H9 (cell line): ENCODE results near the gene SYVN1. TPM values are rescaled to one million over a fixed set of nuclear protein-coding genes. Genes with fewer than 3 reads are reported as not detected.

Experiments
- DNase-seq: peaks from one replicate; pipeline ENCODE4 v3.0.0-alpha.2; 2017
- H2AFZ ChIP-seq: one replicate; pipeline ENCODE4 v1.6.1; 2013; ENCODE audit warnings: mild to moderate bottlenecking, low read length, control low read depth, moderate library complexity
- H2AK5ac ChIP-seq: 2 replicates; pipeline ENCODE4 v1.6.1; 2013; ENCODE audit warnings: low read length, control low read depth, mixed read lengths; ENCODE audit not compliant: insufficient read length
- H2BK120ac ChIP-seq: one replicate; pipeline ENCODE4 v1.6.1; 2013; ENCODE audit warnings: low read depth, mild to moderate bottlenecking, low read length, control low read depth, inconsistent platforms; ENCODE audit not compliant: poor library complexity, severe bottlenecking
- H2BK12ac ChIP-seq: 2 replicates; pipeline ENCODE4 v1.6.1; 2013; ENCODE audit warnings: low read length, control low read depth, mixed read lengths, low read depth; ENCODE audit not compliant: insufficient read length
- H2BK15ac ChIP-seq: 2 replicates; pipeline ENCODE4 v1.6.1; 2013; ENCODE audit warnings: low read depth, low read length, control low read depth
- H2BK20ac ChIP-seq: one replicate; pipeline ENCODE4 v1.6.1; 2013; ENCODE audit warnings: low read depth, mild to moderate bottlenecking, low read length, control low read depth, inconsistent platforms; ENCODE audit not compliant: poor library complexity, severe bottlenecking
- H2BK5ac ChIP-seq: 2 replicates; pipeline ENCODE4 v1.6.1; 2013; ENCODE audit warnings: low read length, control low read depth, mixed read lengths; ENCODE audit not compliant: insufficient read length
- H3K14ac ChIP-seq: 2 replicates; pipeline ENCODE4 v1.6.1; 2013; ENCODE audit warnings: low read length, control low read depth; ENCODE audit not compliant: insufficient read depth
- H3K18ac ChIP-seq: 2 replicates; pipeline ENCODE4 v1.6.1; 2013; ENCODE audit warnings: low read depth, mild to moderate bottlenecking, mixed read lengths, low read length, control low read depth; ENCODE audit not compliant: insufficient read length
- H3K23ac ChIP-seq: 2 replicates; pipeline ENCODE4 v1.6.1; 2013; ENCODE audit warnings: low read length, control low read depth, mixed read lengths, low read depth; ENCODE audit not compliant: insufficient read length
- H3K23me2 ChIP-seq: 2 replicates; pipeline ENCODE4 v1.6.1; 2013; ENCODE audit warnings: low read depth, mild to moderate bottlenecking, mixed read lengths, low read length, control low read depth; ENCODE audit not compliant: insufficient read length, poor library complexity, severe bottlenecking
- H3K27ac ChIP-seq: 2 replicates; pipeline ENCODE4 v1.5.1; 2013; ENCODE audit warnings: low read length, control low read depth, mixed read lengths, low read depth; ENCODE audit not compliant: insufficient read length
- H3K27me3 ChIP-seq: 2 replicates; pipeline ENCODE4 v1.6.1; 2013; ENCODE audit warnings: low read length, control low read depth, inconsistent platforms; ENCODE audit not compliant: insufficient read depth
- H3K4ac ChIP-seq: 2 replicates; pipeline ENCODE4 v1.6.1; 2013; ENCODE audit warnings: low read depth, mild to moderate bottlenecking, control low read depth, inconsistent platforms, low read length, moderate library complexity
- H3K4me1 ChIP-seq: 2 replicates; pipeline ENCODE4 v1.6.1; 2013; ENCODE audit warnings: low read length, control low read depth, inconsistent platforms; ENCODE audit not compliant: insufficient read depth
- H3K4me2 ChIP-seq: 2 replicates; pipeline ENCODE4 v1.6.1; 2013; ENCODE audit warnings: low read length, control low read depth, mixed read lengths; ENCODE audit not compliant: insufficient read length, insufficient read depth
- H3K56ac ChIP-seq: 2 replicates; pipeline ENCODE4 v1.6.1; 2013; ENCODE audit warnings: low read depth, mild to moderate bottlenecking, mixed read lengths, low read length, control low read depth; ENCODE audit not compliant: insufficient read length
- H3K79me1 ChIP-seq: 2 replicates; pipeline ENCODE4 v1.6.1; 2013; ENCODE audit warnings: low read depth, mild to moderate bottlenecking, moderate library complexity, low read length, control low read depth, inconsistent platforms; ENCODE audit not compliant: insufficient read depth, poor library complexity, severe bottlenecking
- H3K79me2 ChIP-seq: 2 replicates; pipeline ENCODE4 v1.6.1; 2013; ENCODE audit warnings: low read length, control low read depth, inconsistent platforms; ENCODE audit not compliant: insufficient read depth
- H3K9ac ChIP-seq: 2 replicates; pipeline ENCODE4 v1.6.1; 2013; ENCODE audit warnings: low read length, control low read depth, mixed read lengths; ENCODE audit not compliant: insufficient read length; ENCODE audit errors: extremely low read depth
- H3K9me3 ChIP-seq: one replicate; pipeline ENCODE4 v1.6.1; 2013; ENCODE audit warnings: low read depth, low read length, inconsistent platforms; ENCODE audit not compliant: control insufficient read depth
- H3T11ph ChIP-seq: one replicate; pipeline ENCODE4 v1.6.1; 2013; ENCODE audit warnings: mild to moderate bottlenecking, low read length, control low read depth, inconsistent platforms
- H4K20me1 ChIP-seq: one replicate; pipeline ENCODE4 v1.6.1; 2013; ENCODE audit not compliant: control insufficient read depth, insufficient read length, insufficient read depth
- H4K5ac ChIP-seq: 2 replicates; pipeline ENCODE4 v1.6.1; 2013; ENCODE audit warnings: low read depth, mild to moderate bottlenecking, mixed read lengths, low read length, control low read depth; ENCODE audit not compliant: insufficient read length
- H4K8ac ChIP-seq: replicated peaks from 2 replicates; pipeline ENCODE4 v1.6.1; 2013; ENCODE audit warnings: low read length, control low read depth, mixed read lengths, low read depth; ENCODE audit not compliant: insufficient read length
- H4K91ac ChIP-seq: 2 replicates; pipeline ENCODE4 v1.6.1; 2013; ENCODE audit warnings: low read depth, mild to moderate bottlenecking, moderate library complexity, mixed read lengths, low read length, control low read depth; ENCODE audit not compliant: insufficient read length
- H3K27ac Mint-ChIP-seq, 3 experiments: 2 replicates in 2 of 3; 3 replicates in 1 of 3; pipeline ENCODE4 v1.8.0; 2020 to 2021; ENCODE audit warnings: mixed read lengths in 3 of 3, mild to moderate bottlenecking in 1 of 3, moderate library complexity in 1 of 3
- H3K27me3 Mint-ChIP-seq: 2 replicates; pipeline ENCODE4 v1.8.0; 2021; ENCODE audit warnings: low read depth, mild to moderate bottlenecking, moderate library complexity, mixed read lengths
- H3K36me3 Mint-ChIP-seq, 3 experiments: 2 replicates in 2 of 3; 3 replicates in 1 of 3; pipeline ENCODE4 v1.8.0; 2020 to 2021; ENCODE audit warnings: low read depth in 3 of 3, mixed read lengths in 3 of 3; ENCODE audit not compliant: insufficient read depth in 1 of 3
- H3K4me1 Mint-ChIP-seq, 2 experiments: 2 replicates each; pipeline ENCODE4 v1.8.0; 2020; ENCODE audit warnings: mixed read lengths in 2 of 2
- H3K4me3 Mint-ChIP-seq, 2 experiments: 2 replicates in 1 of 2; 3 replicates in 1 of 2; pipeline ENCODE4 v1.8.0; 2020 to 2021; ENCODE audit warnings: mild to moderate bottlenecking in 2 of 2, mixed read lengths in 2 of 2, moderate library complexity in 1 of 2
- H3K9me3 Mint-ChIP-seq, 2 experiments: 2 replicates in 1 of 2; 3 replicates in 1 of 2; pipeline ENCODE4 v1.8.0; 2020; ENCODE audit warnings: mild to moderate bottlenecking in 2 of 2, mixed read lengths in 2 of 2, moderate library complexity in 1 of 2
- WGBS: extraction: QIAGEN DNeasy Blood & Tissue Kit; methylation state at CpG from one replicate; pipeline ENCODE4 v1.1.7; 2013; ENCODE audit warnings: missing lambda C conversion rate, low lambda C conversion rate, mixed read lengths; ENCODE audit not compliant: insufficient read length; ENCODE audit errors: extremely low coverage; 5-methylcytosine and 5-hydroxymethylcytosine counted together
- total RNA-seq: library from RNA; stranded (reverse); gene quantifications from 2 replicates; pipeline ENCODE4 v1.2.1, GENCODE V29; 2021
- TF ChIP-seq, protein P1 (sequence below): fragments of 200-600 bp; sonication (generic); conservative IDR thresholded peaks from 3 replicates; pipeline ENCODE4 v1.8.0; 2021; ENCODE audit warnings: antibody characterized with exemption, mild to moderate bottlenecking

SYVN1 gene
- total RNA-seq, 1 experiment from 2014 or later: 31.6 TPM

DNA sequence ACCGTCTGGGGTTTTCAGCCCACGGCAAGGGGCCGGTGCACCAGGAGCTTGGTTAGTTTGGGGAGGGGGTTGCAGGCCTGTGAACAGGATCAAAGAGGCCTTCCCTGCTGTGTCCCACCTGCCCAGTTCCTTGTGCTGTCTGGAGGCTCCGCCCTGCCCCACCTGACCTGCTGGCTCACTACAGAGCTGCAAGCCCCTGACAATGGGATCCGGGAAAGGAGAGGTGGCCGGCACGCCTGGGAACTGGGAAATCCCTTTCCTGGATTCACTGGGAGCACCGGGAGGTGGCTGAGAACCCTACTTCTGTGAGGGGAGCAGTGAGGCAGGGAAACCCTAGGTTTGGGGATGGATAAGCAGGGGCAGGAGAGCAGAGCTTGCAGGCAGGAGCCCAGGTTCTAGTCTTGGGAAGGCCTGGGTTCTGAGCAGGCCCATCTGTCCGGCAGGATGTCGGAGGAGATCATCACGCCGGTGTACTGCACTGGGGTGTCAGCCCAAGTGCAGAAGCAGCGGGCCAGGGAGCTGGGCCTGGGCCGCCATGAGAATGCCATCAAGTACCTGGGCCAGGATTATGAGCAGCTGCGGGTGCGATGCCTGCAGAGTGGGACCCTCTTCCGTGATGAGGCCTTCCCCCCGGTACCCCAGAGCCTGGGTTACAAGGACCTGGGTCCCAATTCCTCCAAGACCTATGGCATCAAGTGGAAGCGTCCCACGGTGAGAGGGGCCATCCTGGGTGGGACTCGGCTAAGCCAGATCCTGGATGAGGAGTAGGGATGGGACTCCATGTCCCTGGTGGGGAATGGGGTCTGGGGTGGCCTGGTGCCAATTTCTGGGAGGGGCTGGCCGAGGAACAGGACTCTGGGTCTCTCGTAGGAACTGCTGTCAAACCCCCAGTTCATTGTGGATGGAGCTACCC, 48.2 kb upstream of the SYVN1 start:
- H3K36me3 Mint-ChIP-seq: peaks cover 13 to 19% (median 18%) of the 10 kb centered on the region in 3 experiments
- H3K9me3 Mint-ChIP-seq: no peaks in the 10 kb centered on the region
- Histone ChIP-seq H2AK5ac (no peak overlapping the region), H3K23ac (no peak overlapping the region), H3K4me1 (peaks cover 9% of the 10 kb centered on the region; the same call in 1 of the 2 replicates), H3K27ac (no peak overlapping the region), H3K23me2 (peaks cover 14% of the 10 kb centered on the region), H3K79me2 (peaks cover 2% of the 10 kb centered on the region; the same call in 1 of the 2 replicates), H4K20me1 (no peaks in the 10 kb centered on the region), H3K9ac (peak overlapping the region; percentile 54), H3K4me2 (peak overlapping the region; percentile 87), H2AFZ (no peak overlapping the region), H3K18ac (no peak overlapping the region), H3T11ph (no peak overlapping the region), H2BK5ac (no peak overlapping the region), H3K56ac (no peak overlapping the region), H2BK20ac (no peak overlapping the region), H3K9me3 (no peaks in the 10 kb centered on the region), H3K4ac (no peak overlapping the region), H4K8ac (no peak overlapping the region), H3K27me3 (no peaks in the 10 kb centered on the region), H4K91ac (no peak overlapping the region), H2BK12ac (no peak overlapping the region), H2BK120ac (no peak overlapping the region), H3K14ac (peak overlapping the region; percentile 40; the same call in 1 of the 2 replicates), H3K79me1 (no peaks in the 10 kb centered on the region), H4K5ac (no peak overlapping the region), H2BK15ac (no peak overlapping the region)
- no peaks in the 10 kb centered on the region for H3K27me3 Mint-ChIP-seq
- H3K4me3 Mint-ChIP-seq: peak overlapping the region; percentile 92 to 96
- peak overlapping the region; percentile 97 to 99 (median 97); a peak in 6 of 7 replicates for H3K27ac Mint-ChIP-seq
- WGBS: no CpG with 5 or more reads among the region's 23 CpGs
- H3K4me1 Mint-ChIP-seq: peaks cover 43 to 48% of the 10 kb centered on the region in 2 experiments
- DNase-seq: peak; percentile 88
- TF ChIP-seq, protein P1, sequence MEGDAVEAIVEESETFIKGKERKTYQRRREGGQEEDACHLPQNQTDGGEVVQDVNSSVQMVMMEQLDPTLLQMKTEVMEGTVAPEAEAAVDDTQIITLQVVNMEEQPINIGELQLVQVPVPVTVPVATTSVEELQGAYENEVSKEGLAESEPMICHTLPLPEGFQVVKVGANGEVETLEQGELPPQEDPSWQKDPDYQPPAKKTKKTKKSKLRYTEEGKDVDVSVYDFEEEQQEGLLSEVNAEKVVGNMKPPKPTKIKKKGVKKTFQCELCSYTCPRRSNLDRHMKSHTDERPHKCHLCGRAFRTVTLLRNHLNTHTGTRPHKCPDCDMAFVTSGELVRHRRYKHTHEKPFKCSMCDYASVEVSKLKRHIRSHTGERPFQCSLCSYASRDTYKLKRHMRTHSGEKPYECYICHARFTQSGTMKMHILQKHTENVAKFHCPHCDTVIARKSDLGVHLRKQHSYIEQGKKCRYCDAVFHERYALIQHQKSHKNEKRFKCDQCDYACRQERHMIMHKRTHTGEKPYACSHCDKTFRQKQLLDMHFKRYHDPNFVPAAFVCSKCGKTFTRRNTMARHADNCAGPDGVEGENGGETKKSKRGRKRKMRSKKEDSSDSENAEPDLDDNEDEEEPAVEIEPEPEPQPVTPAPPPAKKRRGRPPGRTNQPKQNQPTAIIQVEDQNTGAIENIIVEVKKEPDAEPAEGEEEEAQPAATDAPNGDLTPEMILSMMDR: no peak
